Activated naive CD4-positive, alpha-beta T cell treated with Interleukin-2 at 50 U/mL for 16 hours (primary cell): ENCODE results near the gene MAN2A2.
"Not testable (repeated sequence)": the region's sequence is repeated elsewhere in the genome, so short reads cannot be mapped to it uniquely, and the experiment has no call there.

Source experiments
- DNase-seq: peaks from one replicate; pipeline ENCODE4 v3.0.0-alpha.2; 2020

Gene MAN2A2

GRCh38 chr15:90884719-90885431, 18.2 kb upstream of the MAN2A2 start:
- DNase-seq: no peak

- peak; percentile 80 for DNase-seq
Observed at GRCh38 chr15:90885432-90886290, 17.4 kb upstream of the MAN2A2 start.

DNA sequence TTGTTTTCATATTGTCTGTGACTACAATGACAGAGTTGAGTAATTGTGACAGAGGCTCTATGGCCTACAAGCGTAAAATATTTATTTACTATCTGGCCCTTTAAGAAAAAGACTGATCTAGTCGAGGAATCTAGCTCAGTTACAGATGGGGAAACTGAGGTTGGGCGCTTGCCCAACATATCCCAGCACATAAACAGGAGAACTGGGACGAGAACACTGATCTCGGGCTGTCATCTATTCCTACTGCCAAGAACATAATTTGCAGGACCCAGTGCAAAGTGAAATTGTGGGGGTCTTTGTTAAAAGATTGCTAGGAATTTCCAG, 16.8 kb upstream of the MAN2A2 start:
- DNase-seq: no peak

GRCh38 chr15:90887037-90887481, 16.0 kb upstream of the MAN2A2 start:
- no peak for DNase-seq

DNA sequence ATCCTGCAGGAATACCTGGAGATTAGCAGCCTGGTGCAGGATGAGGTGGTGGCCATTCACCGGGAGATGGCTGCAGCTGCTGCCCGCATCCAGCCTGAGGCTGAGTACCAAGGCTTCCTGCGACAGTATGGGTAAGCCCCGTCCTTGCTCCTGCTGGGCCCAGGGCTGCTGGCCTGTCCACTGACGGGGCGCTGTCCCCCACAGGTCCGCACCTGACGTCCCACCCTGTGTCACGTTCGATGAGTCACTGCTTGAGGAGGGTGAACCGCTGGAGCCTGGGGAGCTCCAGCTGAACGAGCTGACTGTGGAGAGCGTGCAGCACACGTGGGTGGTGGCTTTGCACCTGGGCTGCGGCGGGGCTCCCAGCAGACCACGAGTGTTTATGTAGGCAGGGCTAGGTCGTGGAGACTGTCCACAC, 13.8 kb upstream of the MAN2A2 start:
- no peak for DNase-seq

DNA sequence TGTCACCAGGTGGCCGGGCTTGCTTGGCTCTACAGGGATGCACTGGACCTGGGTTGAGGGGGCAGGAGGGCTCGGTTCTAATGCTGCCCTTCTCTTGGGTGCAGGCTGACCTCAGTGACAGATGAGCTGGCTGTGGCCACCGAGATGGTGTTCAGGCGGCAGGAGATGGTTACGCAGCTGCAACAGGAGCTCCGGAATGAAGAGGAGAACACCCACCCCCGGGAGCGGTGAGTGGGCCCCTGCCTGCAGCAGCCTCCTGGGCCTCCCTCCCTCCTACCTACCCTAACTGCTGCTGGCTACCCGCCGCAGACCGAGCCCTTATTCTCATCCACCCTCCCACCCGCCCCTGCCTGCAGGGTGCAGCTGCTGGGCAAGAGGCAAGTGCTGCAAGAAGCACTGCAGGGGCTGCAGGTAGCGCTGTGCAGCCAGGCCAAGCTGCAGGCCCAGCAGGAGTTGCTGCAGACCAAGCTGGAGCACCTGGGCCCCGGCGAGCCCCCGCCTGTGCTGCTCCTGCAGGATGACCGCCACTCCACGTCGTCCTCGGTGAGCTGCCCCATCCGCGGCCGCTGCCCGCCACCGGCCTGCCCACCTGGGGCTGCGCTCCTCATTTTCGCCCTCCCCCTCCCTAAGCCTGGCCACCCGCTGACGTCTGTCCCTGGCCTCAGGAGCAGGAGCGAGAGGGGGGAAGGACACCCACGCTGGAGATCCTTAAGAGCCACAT, 13.2 kb upstream of the MAN2A2 start:
- no peak for DNase-seq

- no peak for DNase-seq
Observed at GRCh38 chr15:90890839-90891238, 12.3 kb upstream of the MAN2A2 start.

DNA sequence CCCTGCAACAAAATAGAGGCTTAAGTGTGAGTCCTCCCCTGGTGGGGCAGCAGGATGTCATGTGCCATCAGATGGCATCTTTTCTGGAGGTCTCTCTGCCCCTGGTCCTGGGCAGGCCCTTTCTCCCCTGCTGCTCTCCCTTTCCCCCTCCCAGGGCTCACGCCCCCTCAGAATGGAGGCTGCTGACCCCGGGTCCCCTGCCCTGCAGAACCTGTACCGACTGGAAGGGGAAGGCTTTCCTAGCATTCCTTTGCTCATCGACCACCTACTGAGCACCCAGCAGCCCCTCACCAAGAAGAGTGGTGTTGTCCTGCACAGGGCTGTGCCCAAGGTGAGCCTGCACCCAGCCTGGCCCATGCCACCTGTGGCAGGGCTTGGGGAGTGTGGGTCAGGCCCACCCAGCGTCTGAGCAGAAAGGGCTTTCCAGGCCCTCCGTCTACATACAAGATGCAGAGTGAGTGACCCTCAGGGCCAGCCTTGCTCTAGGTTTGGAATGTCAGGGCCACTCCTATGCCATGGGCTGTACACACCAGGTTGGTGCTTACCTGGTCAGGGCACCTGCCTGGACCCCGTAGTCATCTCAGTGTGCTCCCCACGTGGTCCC, 11.7 kb upstream of the MAN2A2 start:
- no peak for DNase-seq

- DNase-seq: no peak
Observed at GRCh38 chr15:90892023-90892422, 11.1 kb upstream of the MAN2A2 start.

- no peak for DNase-seq
Observed at GRCh38 chr15:90892498-90893174, 10.5 kb upstream of the MAN2A2 start.

- no peak for DNase-seq
Observed at GRCh38 chr15:90893175-90894090, 9.7 kb upstream of the MAN2A2 start.

- no peak for DNase-seq
Observed at GRCh38 chr15:90895571-90896117, 7.5 kb upstream of the MAN2A2 start.

GRCh38 chr15:90897131-90897655, 5.9 kb upstream of the MAN2A2 start:
- not testable (repeated sequence) for DNase-seq

DNA sequence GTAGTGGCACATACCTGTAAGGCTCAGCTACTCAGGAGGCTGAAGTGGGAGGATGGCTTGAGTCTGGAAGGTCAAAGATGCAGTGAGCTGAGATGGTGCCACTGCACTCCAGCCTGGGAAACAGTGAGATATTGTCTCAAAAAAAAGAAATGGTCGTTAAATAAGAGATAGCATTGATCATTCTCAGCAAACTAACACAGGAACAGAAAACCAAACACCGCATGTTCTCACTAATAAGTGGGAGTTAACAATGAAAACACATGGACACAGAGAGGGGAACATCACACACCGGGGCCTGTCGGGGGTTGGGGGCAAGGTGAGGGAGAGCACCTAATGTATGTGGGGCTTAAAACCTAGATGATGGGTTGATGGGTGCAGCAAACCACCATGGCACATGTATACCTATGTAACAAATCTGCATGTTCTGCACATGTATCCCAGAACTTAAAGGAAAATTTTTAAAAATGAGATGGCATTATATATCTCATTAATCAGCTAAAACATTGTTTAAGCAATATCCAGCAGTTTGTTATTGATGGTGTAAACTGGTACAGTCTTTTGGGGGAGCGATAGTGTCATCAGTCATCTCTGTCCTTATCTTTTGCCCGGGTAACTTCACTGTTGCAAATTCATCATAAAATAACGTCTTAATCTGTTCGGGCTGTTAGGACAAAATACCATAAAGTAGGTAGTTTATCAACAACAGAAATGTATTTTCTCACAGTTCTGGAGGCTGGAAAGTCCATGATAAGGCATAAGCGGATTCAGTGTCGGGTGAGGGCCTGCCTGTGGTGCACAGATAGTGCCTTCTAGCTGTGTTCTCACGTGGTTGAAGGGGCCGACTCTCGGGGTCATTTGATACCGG, 1.7 kb upstream of the MAN2A2 start:
- DNase-seq: no peak

DNA sequence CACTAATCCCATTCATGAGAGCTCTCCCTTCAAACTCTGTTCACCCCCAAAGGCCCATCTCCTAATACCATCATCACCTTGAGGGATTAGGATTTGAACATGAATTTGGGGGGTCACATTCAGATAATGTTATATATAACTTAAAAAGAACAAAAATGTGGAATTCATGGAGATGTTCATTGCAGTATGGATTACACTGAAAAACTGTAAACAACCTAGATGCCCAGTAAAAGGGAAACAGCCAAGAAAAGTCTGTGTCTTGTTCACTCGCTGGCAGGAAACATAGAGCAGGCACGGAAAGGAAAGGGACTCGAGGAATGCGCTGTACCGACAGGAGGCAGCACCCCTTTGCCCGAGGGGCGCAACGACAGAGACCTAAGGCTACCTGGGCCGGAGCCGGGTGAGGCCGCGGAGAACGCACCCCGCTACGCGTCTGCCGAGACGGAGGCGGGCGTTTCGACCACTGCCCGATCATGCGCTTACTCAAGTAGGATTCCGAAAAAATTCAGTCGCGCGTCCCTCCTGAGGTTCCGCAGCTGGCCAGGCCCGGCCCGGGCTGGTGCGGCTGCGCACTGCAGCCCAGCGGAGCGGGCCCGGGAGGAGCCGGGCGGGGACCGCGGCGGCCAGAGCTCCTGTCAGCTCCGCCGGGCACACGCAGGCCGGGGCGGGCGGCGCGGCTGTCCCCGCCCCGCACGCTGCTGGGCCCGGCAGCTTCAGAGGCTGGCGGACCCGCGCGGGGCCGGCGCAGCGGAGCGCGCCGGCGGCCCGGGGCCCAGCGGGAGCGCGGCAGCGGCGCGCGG, 862 bp upstream of the MAN2A2 start:
- DNase-seq: peak; percentile 73

GRCh38 chr15:90903733-90904536, 833 bp downstream of the MAN2A2 start:
- DNase-seq: no peak

GRCh38 chr15:90904746-90905145, 1.6 kb downstream of the MAN2A2 start:
- no peak for DNase-seq
